Measurements from ENCODE around the gene SCRN1.
"Not testable (repeated sequence)": the region's sequence is repeated elsewhere in the genome, so short reads cannot be mapped to it uniquely, and the experiment has no call there.

SCRN1 gene

DNA sequence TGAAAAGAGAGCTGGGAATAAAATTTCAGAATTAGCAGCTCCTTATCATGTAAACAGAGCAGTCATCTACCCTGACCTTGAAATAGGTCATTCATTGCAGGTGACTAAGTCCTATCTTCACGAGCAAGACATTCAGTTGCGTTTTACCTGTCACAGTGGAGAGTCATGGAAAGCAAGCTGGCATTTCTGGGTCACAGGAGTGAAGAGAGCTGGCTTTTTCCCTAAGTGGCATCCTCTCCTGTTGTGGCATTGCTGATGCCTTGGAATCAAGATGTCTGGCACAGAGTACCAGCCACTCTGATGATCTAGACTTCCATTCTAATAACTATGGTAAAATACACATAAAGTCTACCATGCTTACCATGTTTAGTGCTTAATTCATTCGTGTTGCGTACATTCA lies 70.8 kb downstream of the SCRN1 start:
- no peak for TF ChIP-seq ZNF274 (IDR thresholded peaks at IDR 0.05; ENCODE audit: low read depth, low read length)
- H3K4me3 ChIP-seq (ENCODE audit: low read length) = no peak overlapping the region

DNA sequence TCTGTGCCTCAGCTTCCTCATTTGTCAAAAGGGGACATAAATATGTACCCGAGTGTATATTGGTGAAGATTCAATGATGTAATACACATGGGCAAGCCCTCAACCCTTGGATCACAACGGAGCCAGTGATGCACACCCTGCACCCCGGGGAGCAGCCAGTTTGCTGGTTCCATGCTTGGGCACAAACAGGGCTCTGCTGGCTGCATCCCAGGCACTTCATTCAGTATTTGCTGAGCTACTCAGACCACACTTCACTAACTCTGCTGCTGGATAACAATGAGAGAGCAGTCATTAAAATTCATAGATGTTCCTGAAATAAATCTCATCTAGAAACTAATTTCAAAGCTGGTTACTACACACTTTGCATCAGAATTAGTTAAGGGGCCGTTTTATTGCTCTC lies 72.0 kb downstream of the SCRN1 start:
- no peak for TF ChIP-seq ZNF274 (IDR thresholded peaks at IDR 0.05; ENCODE audit: low read depth, low read length)

DNA sequence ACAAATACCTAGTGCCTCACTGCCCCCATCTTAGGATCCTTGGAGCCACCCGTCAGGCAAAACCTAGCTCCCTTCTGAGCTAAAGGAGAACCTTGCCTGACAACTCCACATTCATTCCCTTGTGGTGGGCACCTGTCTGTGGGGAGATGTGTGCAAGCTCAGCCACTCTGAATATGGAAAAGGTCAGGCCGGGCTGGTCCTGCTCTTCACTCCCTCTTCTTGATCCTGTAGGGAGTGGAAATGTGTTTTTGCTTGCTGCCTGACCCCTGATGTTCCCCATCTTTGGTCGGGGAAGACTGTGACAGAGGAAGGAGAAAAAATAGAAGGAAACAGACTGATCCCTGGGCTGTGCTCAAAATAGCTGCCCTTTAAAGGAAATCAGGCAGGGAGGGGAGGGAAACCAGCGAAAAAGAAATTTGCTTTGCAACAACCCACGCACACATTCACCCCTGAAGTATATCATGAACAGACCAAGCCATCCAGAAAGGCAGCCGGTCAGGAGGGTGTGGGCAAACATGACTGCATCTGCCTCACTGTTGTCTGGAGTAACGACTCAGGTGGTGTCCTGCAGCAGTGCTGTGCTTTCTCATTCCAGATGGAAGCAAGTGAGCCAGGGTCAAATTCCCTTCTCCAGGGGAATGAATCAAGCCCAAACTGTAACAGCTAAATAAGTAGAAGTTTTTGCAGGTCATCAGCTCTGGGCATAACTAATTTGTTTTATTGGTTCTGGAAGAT lies 74.0 kb downstream of the SCRN1 start:
- no peak for TF ChIP-seq ZNF274 (IDR thresholded peaks at IDR 0.05; ENCODE audit: low read depth, low read length)
- no peak overlapping the region for H3K4me3 ChIP-seq (ENCODE audit: low read length)

More for the DNA sequence above, 72.0 kb downstream of the SCRN1 start:
- H3K4me3 ChIP-seq (ENCODE audit: low read length) = no peak overlapping the region

DNA sequence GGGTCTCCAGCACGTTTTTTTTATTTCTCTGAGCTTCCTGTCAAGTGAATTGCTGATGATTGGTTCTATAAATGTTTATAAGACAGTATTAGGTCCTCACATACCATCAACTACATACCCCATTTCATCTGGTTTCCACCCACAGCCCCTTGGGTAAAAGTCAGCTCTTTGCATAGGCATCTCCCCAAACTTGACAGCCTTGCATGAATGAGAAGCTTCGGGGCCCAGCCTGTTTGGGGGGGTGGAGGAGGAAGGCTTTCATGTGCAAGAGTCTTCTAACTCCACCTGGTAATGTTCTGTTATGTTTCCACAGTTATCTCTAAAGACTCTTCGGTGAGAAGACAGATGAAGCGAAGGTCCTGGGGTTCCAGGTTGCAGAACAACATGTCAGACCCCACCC lies 75.4 kb downstream of the SCRN1 start:
- no peak overlapping the region for H3K4me3 ChIP-seq (ENCODE audit: low read length)
- no peak for TF ChIP-seq ZNF274 (IDR thresholded peaks at IDR 0.05; ENCODE audit: low read depth, low read length)

DNA sequence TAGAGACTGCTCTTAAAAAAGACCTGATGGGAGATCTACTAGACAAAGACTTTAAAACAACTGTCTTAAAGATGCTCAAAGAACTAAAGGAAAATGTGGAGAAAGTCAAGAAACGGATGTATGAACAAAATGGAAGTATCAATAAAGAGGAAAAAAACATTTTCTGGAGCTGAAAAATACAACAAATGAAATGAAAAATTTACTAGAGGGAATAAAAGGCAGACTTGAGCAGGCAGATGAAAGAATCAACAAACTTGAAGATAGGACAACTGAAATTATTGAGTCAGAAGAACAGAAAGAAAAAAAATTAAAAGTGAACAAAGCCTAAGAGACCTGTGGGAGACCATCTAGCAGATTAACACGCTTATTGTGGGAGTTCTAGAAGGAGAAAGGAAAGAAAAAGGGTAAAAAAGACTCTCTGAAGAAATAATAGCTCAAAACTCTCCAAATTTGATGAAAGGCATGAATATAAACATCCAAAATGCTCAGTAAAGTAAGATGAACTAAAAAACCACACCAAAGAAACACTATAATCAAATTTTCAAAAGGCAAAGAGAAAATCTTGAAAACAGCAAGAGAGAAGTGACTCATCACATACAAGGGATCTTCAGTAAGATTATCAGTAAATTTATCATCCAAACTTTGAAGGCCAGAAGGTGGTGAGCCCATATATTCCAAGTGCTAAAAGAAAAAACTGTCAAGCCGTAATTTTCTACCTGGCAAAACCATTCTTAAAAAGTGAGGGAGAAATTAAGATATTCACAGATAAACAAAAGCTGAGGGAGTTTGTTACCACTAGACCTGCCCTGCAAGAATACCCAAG lies 83.2 kb downstream of the SCRN1 start:
- TF ChIP-seq ZNF274 (IDR thresholded peaks at IDR 0.05; ENCODE audit: low read depth, low read length) = no peak
- H3K4me3 ChIP-seq (ENCODE audit: low read length) = no peak overlapping the region

DNA sequence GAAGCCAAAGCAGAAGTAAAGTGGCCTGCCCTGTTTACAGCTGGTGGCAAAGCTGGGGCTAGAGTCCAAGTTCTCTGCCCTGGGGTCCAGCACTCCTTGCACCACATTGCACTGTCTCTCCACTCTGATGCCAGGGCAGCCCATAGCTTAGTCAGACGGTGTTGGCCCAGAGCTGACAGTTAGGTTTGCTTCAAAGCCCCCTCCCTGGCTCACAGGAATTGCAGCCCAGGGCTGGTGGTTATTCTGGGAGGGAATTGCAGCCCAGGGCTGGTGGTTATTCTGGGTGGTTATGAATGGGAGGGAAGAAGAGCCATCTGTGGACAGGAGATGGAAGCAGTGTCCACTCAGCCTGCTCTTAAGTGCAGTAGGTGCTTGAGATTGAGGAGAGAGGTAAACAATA lies 88.9 kb downstream of the SCRN1 start:
- no peak for TF ChIP-seq ZNF274 (IDR thresholded peaks at IDR 0.05; ENCODE audit: low read depth, low read length)
- no peak overlapping the region for H3K4me3 ChIP-seq (ENCODE audit: low read length)

DNA sequence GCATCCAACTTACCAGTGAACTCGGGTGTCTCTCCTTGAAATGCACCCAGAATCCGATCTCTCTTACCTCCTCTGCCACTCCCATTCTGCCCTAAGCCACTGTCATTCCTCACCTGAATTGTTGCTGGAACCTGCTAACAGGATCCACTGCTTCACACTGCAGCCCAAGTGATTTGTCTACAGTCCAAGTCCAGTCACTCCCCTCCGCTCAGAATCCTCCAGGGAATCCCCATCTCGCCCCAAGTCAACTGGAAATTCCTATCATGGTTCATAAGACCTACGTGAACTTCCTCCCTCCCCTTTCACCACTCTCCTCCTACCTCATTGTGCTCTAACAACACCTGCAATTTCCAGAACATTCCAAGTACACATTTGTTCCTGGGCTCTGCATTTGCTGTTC lies 91.3 kb downstream of the SCRN1 start:
- no peak overlapping the region for H3K4me3 ChIP-seq (ENCODE audit: low read length)

DNA sequence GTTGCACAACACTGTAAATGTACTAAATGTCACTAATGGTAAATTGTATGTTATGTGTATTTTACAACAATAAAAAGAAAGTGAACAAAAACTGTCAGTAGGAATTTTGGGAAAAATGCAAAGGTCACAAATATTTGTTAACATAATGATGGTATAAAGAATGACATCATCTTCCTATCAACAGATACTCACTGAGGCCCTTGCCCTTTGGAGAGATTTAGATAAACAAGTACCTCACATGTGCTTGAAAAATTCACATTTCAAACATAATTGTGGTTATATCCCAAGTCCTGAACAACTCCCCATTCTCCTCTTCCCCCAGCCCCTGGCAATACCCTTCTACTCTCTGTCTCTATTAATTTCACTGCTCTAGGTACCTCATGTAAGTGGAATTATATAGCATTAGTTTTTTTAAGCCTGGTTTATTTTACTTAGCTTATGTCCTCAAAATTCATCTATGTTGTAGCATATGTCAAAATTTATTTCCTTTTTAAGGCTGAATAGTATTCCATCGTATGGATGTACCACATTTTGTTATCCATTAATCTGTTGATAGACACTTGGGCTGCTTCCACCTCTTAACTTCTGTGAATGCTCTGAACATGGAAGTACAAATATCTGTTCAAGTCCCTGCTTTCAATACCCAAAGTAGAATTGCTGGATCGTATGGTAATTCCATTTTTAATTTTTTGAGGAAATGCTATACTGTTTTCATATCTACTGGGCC lies 92.8 kb downstream of the SCRN1 start:
- H3K4me3 ChIP-seq (ENCODE audit: low read length) = no peak overlapping the region
- no peak for TF ChIP-seq ZNF274 (IDR thresholded peaks at IDR 0.05; ENCODE audit: low read depth, low read length)

More for the DNA sequence above, 91.3 kb downstream of the SCRN1 start:
- no peak for TF ChIP-seq ZNF274 (IDR thresholded peaks at IDR 0.05; ENCODE audit: low read depth, low read length)

DNA sequence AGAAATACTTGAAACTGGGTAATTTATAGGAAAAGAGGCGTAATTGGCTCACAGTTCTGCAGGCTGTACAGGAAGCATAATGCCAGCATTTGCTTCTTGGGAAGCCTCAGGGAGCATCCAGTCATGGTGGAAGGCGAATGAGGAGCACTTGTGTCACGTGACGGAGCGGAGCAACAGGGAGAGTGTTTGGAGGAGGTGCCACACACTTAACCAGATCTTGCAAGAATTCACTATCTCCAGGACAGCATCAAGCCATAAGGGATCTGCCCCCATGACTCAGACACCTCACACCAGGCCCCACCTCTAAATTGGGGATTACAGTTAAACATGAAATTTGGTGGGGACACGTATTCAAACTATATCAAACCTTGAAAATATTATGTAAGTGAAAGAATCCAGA lies 94.0 kb downstream of the SCRN1 start:
- no peak for TF ChIP-seq ZNF274 (IDR thresholded peaks at IDR 0.05; ENCODE audit: low read depth, low read length)
- no peak overlapping the region for H3K4me3 ChIP-seq (ENCODE audit: low read length)

DNA sequence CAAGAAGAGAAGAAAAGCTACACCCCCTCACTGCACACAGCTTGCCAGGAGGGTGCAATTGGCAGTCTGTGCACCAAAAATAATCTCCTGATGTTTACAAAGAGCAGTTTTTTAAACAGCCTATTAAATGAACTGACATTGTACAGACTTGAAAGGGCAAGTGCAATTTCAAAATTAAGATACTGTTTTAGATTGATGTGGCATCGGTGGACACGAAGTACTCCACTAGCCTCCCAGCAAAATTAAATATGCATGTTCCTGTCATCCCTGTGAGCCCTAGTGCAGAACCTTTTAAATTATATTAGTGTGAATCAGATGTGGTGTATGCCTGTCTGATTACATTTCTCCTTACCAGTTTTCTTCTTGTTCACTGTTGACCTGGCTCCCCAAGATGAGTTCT lies 95.3 kb downstream of the SCRN1 start:
- TF ChIP-seq ZNF274 (IDR thresholded peaks at IDR 0.05; ENCODE audit: low read depth, low read length) = no peak
- no peak overlapping the region for H3K4me3 ChIP-seq (ENCODE audit: low read length)

DNA sequence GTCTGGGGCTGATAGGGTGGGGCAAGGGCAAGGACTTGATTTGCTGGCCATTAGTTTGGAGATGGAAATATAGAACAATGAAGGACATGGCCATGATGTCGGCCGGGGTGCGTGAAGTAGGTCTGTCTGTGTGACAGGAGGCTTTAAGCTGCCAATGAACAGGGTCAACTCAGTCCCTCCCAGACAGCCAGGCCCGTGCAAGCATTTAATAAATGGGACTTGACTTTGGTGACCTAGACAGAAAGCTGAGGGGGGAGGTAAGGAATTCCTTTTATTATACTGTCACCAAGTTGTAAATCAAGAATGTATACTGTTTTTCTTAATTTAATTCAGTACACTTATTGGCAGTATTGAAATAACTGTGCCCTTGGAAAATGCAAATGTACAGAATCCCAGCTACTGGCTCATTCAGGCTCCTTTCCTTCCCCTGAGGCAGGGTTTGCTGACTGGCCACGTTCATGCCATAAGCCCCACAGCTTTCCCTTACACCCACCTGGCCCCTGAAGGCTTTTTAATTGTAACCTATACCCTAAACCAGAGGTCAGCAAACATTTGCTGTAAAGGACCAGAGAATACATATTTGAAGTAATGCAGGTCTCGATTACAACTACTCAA lies 96.1 kb downstream of the SCRN1 start:
- TF ChIP-seq ZNF274 (IDR thresholded peaks at IDR 0.05; ENCODE audit: low read depth, low read length) = no peak
- H3K4me3 ChIP-seq (ENCODE audit: low read length) = no peak overlapping the region

DNA sequence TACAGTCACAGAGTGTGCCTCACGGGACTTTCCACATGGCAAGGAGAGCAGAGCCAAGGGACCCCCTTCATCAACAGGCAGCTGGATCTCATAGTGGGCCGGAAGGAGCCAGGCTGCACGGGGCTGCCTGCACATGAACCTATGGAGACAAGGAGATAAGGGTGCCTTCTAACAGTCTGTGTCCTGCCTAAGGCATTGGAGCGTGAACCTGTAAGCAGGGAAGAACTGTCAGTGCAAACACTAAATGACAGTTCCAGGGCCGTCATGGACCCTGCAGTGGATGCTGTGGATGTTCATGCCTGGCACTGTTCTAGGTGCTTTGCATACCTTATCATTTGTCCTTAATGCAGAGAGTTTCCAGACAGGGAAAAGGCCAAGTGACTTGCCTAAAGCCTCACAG lies 97.4 kb downstream of the SCRN1 start:
- TF ChIP-seq ZNF274 (IDR thresholded peaks at IDR 0.05; ENCODE audit: low read depth, low read length) = no peak
- H3K4me3 ChIP-seq (ENCODE audit: low read length) = no peak overlapping the region

DNA sequence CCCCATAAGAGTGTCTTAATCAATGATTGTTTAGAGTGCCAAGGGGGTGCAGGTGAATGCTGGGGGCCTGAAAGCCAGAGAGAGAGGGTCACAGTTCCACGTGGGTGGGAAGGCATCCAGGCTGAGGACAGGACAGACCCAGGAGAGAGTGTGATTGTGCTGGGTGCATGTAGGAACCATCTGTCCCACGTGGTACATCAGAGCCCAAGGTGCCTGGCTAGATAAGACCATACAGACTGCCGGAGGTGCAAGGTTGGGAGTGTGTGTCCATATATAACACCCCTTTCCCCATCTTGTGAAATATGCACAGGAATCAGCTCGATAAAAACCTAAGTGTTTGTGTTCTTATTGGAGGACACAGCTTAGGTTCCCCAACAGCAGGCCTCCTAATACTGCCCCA lies 97.8 kb downstream of the SCRN1 start:
- no peak overlapping the region for H3K4me3 ChIP-seq (ENCODE audit: low read length)
- no peak for TF ChIP-seq ZNF274 (IDR thresholded peaks at IDR 0.05; ENCODE audit: low read depth, low read length)

DNA sequence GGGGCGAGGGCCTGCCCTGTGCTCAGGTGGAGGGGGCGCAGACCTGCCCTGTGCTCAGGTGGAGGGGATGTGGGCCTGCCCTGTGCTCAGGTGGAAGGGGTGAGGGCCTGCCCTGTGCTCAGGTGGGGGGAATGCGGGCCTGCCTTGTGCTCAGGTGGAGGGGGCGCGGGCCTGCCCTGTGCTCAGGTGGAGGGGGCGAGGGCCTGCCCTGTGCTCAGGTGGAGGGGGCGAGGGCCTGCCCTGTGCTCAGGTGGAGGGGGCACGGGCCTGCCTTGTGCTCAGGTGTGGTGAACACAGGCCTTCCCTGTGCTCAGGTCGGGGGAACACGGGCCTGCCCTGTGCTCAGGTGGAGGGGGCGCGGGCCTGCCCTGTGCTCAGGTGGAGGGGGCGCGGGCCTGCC lies 98.8 kb downstream of the SCRN1 start:
- H3K4me3 ChIP-seq (ENCODE audit: low read length) = not testable (repeated sequence)
